Activated T-cell treated with anti-CD3 and anti-CD28 coated beads, Interleukin-2, amount 50 U/mL, for 72 hours (primary cell): ENCODE measurements around the gene DPH7. TPM values are rescaled to one million over a fixed set of nuclear protein-coding genes. Genes with fewer than 3 reads are reported as not detected.
"Not testable (repeated sequence)": the region's sequence is repeated elsewhere in the genome, so short reads cannot be mapped to it uniquely, and the experiment has no call there.

ENCODE experiments used
- ATAC-seq, 2 donors: fragments of 150-1000 bp; cut with Tn5 transposase; replicated peaks in 1 of 2; 2 replicates each; pipeline ENCODE4 v1.10.0; 2021; ENCODE audit warnings: moderate library complexity in 2 of 2, mild to moderate bottlenecking in 1 of 2
- DNase-seq, 2 donors: peaks; one replicate each; pipeline ENCODE4 v3.0.0; 2021 to 2022; ENCODE audit warnings: mixed read lengths in 1 of 2
- H3K27ac Mint-ChIP-seq: one replicate; pipeline ENCODE4 v1.8.0; 2022; ENCODE audit warnings: mild to moderate bottlenecking, moderate library complexity, mixed read lengths
- H3K27me3 Mint-ChIP-seq: one replicate; pipeline ENCODE4 v1.8.0; 2022; ENCODE audit warnings: low read depth, mixed read lengths
- H3K36me3 Mint-ChIP-seq, 2 donors: one replicate each; pipeline ENCODE4 v1.8.0; 2022; ENCODE audit warnings: mixed read lengths in 2 of 2, mild to moderate bottlenecking in 1 of 2; ENCODE audit not compliant: insufficient read depth in 2 of 2
- H3K4me1 Mint-ChIP-seq: one replicate; pipeline ENCODE4 v1.8.0; 2022; ENCODE audit warnings: low read depth, mixed read lengths
- H3K4me3 Mint-ChIP-seq, 2 donors: one replicate each; pipeline ENCODE4 v1.8.0; 2022; ENCODE audit warnings: mild to moderate bottlenecking in 2 of 2, mixed read lengths in 2 of 2, moderate library complexity in 2 of 2
- H3K9me3 Mint-ChIP-seq, 2 donors: one replicate each; pipeline ENCODE4 v1.8.0; 2022; ENCODE audit warnings: mixed read lengths in 2 of 2
- total RNA-seq, 2 donors: library from RNA; stranded (reverse); gene quantifications; one replicate each; pipeline ENCODE4 v1.2.3, GENCODE V29; 2022

DPH7 gene
- total RNA-seq, 2 donors from 2014 or later = 32.8 to 41.9 TPM

- Mint-ChIP-seq H3K4me3 (no peak overlapping the region), H3K27ac (no peak overlapping the region), H3K27me3 (no peaks in the 10 kb centered on the region), H3K4me1 (no peaks in the 10 kb centered on the region), H3K9me3 (no peaks in the 10 kb centered on the region), H3K36me3 (no peaks in the 10 kb centered on the region)
- ATAC-seq (peak in 1 of 2 donors; percentile 44), DNase-seq (no peak)
These were observed 34.5 kb downstream of the DPH7 start for GRCh38 chr9:137544176-137544760.

GRCh38 chr9:137543237-137543963 lies 35.3 kb downstream of the DPH7 start:
- Mint-ChIP-seq H3K27me3 (no peaks in the 10 kb centered on the region), H3K9me3 (no peaks in the 10 kb centered on the region), H3K27ac (no peak overlapping the region), H3K36me3 (no peaks in the 10 kb centered on the region), H3K4me3 (no peak overlapping the region), H3K4me1 (no peaks in the 10 kb centered on the region)
- DNase-seq (no peak), ATAC-seq (no peak)

- Mint-ChIP-seq H3K27me3 (no peaks in the 10 kb centered on the region), H3K27ac (no peak overlapping the region), H3K4me1 (peaks cover 3% of the 10 kb centered on the region), H3K9me3 (no peaks in the 10 kb centered on the region), H3K36me3 (no peaks in the 10 kb centered on the region), H3K4me3 (no peak overlapping the region)
- no peak for ATAC-seq
- DNase-seq = no peak
These were observed 36.2 kb downstream of the DPH7 start for GRCh38 chr9:137542486-137542885.

GRCh38 chr9:137540536-137540935 lies 38.2 kb downstream of the DPH7 start:
- no peak for ATAC-seq
- Mint-ChIP-seq H3K36me3 (peaks cover 2 to 8% of the 10 kb centered on the region in 2 donors), H3K27me3 (no peaks in the 10 kb centered on the region), H3K4me1 (peaks cover 23% of the 10 kb centered on the region), H3K27ac (no peak overlapping the region), H3K4me3 (no peak overlapping the region), H3K9me3 (peaks cover 0 to 3% of the 10 kb centered on the region in 2 donors)
- DNase-seq = no peak

GRCh38 chr9:137538058-137538457 lies 40.7 kb downstream of the DPH7 start:
- DNase-seq = no peak

GRCh38 chr9:137536594-137537131 lies 42.1 kb downstream of the DPH7 start:
- H3K4me3 Mint-ChIP-seq = peak overlapping the region; percentile 24 to 50
- DNase-seq = peak in 1 of 2 donors; percentile 13
- H3K36me3 Mint-ChIP-seq, H3K9me3 Mint-ChIP-seq, H3K27me3 Mint-ChIP-seq: not testable (repeated sequence)
- peak in 1 of 2 donors; percentile 23 for ATAC-seq
- peaks cover 34% of the 10 kb centered on the region for H3K4me1 Mint-ChIP-seq
- H3K27ac Mint-ChIP-seq = peak overlapping the region; percentile 74

More at GRCh38 chr9:137538058-137538457, 40.7 kb downstream of the DPH7 start:
- Mint-ChIP-seq H3K36me3 (peaks cover 2 to 8% of the 10 kb centered on the region in 2 donors), H3K4me1 (peaks cover 34% of the 10 kb centered on the region), H3K27ac (no peak overlapping the region), H3K27me3 (no peaks in the 10 kb centered on the region), H3K4me3 (no peak overlapping the region), H3K9me3 (peaks cover 0 to 3% of the 10 kb centered on the region in 2 donors)
- no peak for ATAC-seq

GRCh38 chr9:137535120-137535428 lies 43.7 kb downstream of the DPH7 start:
- peaks cover 0 to 3% of the 10 kb centered on the region in 2 donors for H3K9me3 Mint-ChIP-seq

GRCh38 chr9:137534256-137535119 lies 44.2 kb downstream of the DPH7 start:
- peak in 1 of 2 donors; percentile 9 for DNase-seq
- peak in 1 of 2 donors; percentile 45 for ATAC-seq
- H3K4me1 Mint-ChIP-seq = peaks cover 51% of the 10 kb centered on the region
- no peaks in the 10 kb centered on the region for H3K27me3 Mint-ChIP-seq
- peaks cover 0 to 3% of the 10 kb centered on the region in 2 donors for H3K9me3 Mint-ChIP-seq
- H3K27ac Mint-ChIP-seq = no peak overlapping the region
- H3K36me3 Mint-ChIP-seq = peaks cover 2 to 8% of the 10 kb centered on the region in 2 donors
- H3K4me3 Mint-ChIP-seq = peak overlapping the region in 1 of 2 donors; percentile 13

More at GRCh38 chr9:137535120-137535428, 43.7 kb downstream of the DPH7 start:
- Mint-ChIP-seq H3K36me3 (peaks cover 2 to 8% of the 10 kb centered on the region in 2 donors), H3K4me3 (peak overlapping the region in 1 of 2 donors; percentile 13), H3K27ac (no peak overlapping the region), H3K4me1 (peaks cover 49% of the 10 kb centered on the region), H3K27me3 (no peaks in the 10 kb centered on the region)
- ATAC-seq (no peak), DNase-seq (no peak)

- peaks cover 58% of the 10 kb centered on the region for H3K4me1 Mint-ChIP-seq
- not testable (repeated sequence) for H3K36me3 Mint-ChIP-seq, H3K27ac Mint-ChIP-seq, DNase-seq, H3K27me3 Mint-ChIP-seq, H3K9me3 Mint-ChIP-seq, H3K4me3 Mint-ChIP-seq, ATAC-seq
These were observed 45.7 kb downstream of the DPH7 start for GRCh38 chr9:137532891-137533468.

- no peak overlapping the region for H3K27ac Mint-ChIP-seq
- ATAC-seq = no peak
- H3K36me3 Mint-ChIP-seq = peaks cover 0 to 4% of the 10 kb centered on the region in 2 donors
- H3K4me1 Mint-ChIP-seq = peaks cover 46% of the 10 kb centered on the region
- H3K9me3 Mint-ChIP-seq = no peaks in the 10 kb centered on the region
- no peak for DNase-seq
- no peak overlapping the region for H3K4me3 Mint-ChIP-seq
- H3K27me3 Mint-ChIP-seq = no peaks in the 10 kb centered on the region
These were observed 47.5 kb downstream of the DPH7 start for GRCh38 chr9:137531099-137531765.

- Mint-ChIP-seq H3K27ac (no peak overlapping the region), H3K9me3 (no peaks in the 10 kb centered on the region), H3K4me1 (peaks cover 39% of the 10 kb centered on the region), H3K4me3 (no peak overlapping the region), H3K36me3 (no peaks in the 10 kb centered on the region), H3K27me3 (no peaks in the 10 kb centered on the region)
- ATAC-seq (no peak), DNase-seq (no peak)
These were observed 48.4 kb downstream of the DPH7 start for GRCh38 chr9:137530331-137530730.

GRCh38 chr9:137524981-137525317 lies 53.8 kb downstream of the DPH7 start:
- H3K36me3 Mint-ChIP-seq = no peaks in the 10 kb centered on the region
- peaks cover 15% of the 10 kb centered on the region for H3K4me1 Mint-ChIP-seq
- H3K9me3 Mint-ChIP-seq = no peaks in the 10 kb centered on the region
- H3K27ac Mint-ChIP-seq = no peak overlapping the region
- DNase-seq (no peak), ATAC-seq (no peak)
- no peaks in the 10 kb centered on the region for H3K27me3 Mint-ChIP-seq
- no peak overlapping the region for H3K4me3 Mint-ChIP-seq
